Right lung (tissue), 5 donors: ENCODE measurements around the gene REXO2. TPM values are rescaled to one million over a fixed set of nuclear protein-coding genes. Genes with fewer than 3 reads are reported as not detected.

Experiments used
- polyA plus RNA-seq, 5 donors: library from polyadenylated mRNA; unstranded; fragments of 120-200 nt; gene quantifications; one replicate each; pipeline versions ENCODE4 v1.2.1 to v1.2.3, GENCODE V29; 2013; ENCODE audit warnings: inconsistent platforms in 1 of 5, low replicate concordance in 1 of 5; ENCODE audit not compliant: insufficient read length in 5 of 5, insufficient read depth in 1 of 5

REXO2 gene
- polyA plus RNA-seq, 5 donors = 65.4 to 99.2 (median 85.0) TPM

Other genes with a start within 250 kb of the REXO2 start
- 1 to 10 TPM; 1.1 to 4.6 (median 1.9) TPM for gene NNMT, start 143.1 kb upstream of the REXO2 start, polyA plus RNA-seq
- gene C11orf71, start 39.0 kb upstream of the REXO2 start, polyA plus RNA-seq = 10 to 100 TPM in 3 of 5 donors, 1 to 10 TPM in 2; 9.3 to 10.4 (median 10.3) TPM
- gene RBM7, start 38.8 kb upstream of the REXO2 start, polyA plus RNA-seq = 10 to 100 TPM; 41.2 to 59.2 (median 55.7) TPM
- gene NXPE1, start 120.4 kb downstream of the REXO2 start, polyA plus RNA-seq = under 1 TPM in 3 of 5 donors, not detected in 2; 0.04 to 0.10 (median 0.05) TPM
- not detected for gene NXPE4, start 156.3 kb downstream of the REXO2 start, polyA plus RNA-seq
- gene NXPE2, start 239.1 kb downstream of the REXO2 start, polyA plus RNA-seq = under 1 TPM; 0.09 to 0.30 (median 0.22) TPM